Measurements from ENCODE around the gene URI1.

GRCh38 chr19:29897466-29897865 lies 44.6 kb upstream of the URI1 start:
- TF ChIP-seq CTCF (IDR thresholded peaks at IDR 0.05) (no peak), POLR2A (IDR thresholded peaks at IDR 0.05) (no peak)
